ENCODE results near the gene DYNC1LI1. TPM values are rescaled to one million over a fixed set of nuclear protein-coding genes. Genes with fewer than 3 reads are reported as not detected.

Gene DYNC1LI1
- total and polyA plus RNA-seq, 9 of the 15 experiments (the other 6 are each of a cell fraction or from before 2014, with no cell fraction given): 21.0 to 85.4 (median 61.3) TPM

DNA sequence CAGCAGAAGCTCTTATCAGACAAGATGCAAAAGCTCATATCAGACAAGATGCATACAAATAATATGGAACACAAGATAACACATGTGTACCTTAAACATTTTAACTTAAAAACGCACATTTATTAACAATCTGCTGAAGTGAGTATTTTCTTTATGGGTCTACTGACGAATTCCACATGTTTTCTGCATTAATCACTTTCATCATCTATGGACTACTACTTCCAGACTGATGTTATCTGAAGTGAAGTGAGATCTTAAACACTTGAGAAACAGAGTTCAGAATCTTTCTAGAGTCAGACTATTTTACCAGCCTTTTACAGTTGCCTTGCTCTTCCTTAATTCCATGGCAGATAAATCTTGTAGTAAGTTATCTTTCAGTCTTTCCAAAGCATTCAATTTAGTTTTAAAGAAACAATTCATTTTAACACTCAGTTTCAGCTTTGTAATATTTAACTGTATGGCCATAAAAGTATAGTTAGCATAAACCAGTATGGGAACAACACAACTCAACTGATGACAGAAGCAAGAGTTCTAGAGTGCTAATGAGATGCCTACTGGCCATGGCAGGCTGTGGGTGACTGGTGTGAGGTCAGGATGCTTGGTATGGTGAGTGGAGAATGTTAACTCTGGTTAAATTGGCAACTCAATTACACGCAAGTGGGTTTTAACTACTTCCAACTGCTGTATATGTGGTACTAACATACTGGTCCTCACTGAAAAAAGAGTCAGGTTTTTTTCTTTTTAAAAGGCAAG lies 77.8 kb downstream of the DYNC1LI1 start (continued):
- TF ChIP-seq, protein P1, sequence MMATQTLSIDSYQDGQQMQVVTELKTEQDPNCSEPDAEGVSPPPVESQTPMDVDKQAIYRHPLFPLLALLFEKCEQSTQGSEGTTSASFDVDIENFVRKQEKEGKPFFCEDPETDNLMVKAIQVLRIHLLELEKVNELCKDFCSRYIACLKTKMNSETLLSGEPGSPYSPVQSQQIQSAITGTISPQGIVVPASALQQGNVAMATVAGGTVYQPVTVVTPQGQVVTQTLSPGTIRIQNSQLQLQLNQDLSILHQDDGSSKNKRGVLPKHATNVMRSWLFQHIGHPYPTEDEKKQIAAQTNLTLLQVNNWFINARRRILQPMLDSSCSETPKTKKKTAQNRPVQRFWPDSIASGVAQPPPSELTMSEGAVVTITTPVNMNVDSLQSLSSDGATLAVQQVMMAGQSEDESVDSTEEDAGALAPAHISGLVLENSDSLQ (IDR thresholded peaks at IDR 0.05): no peak
- TF ChIP-seq KDM2B (CRISPR knock-in tag; IDR thresholded peaks at IDR 0.05) (no peak), STAT5A (IDR thresholded peaks at IDR 0.05; ENCODE audit: borderline replicate concordance, low read length) (no peak), FOXM1 (IDR thresholded peaks at IDR 0.05; ENCODE audit: low read depth) (no peak), FOXM1 (CRISPR knock-in tag; IDR thresholded peaks at IDR 0.05; ENCODE audit: low read depth) (no peak), PTTG1 (tag; IDR thresholded peaks at IDR 0.05; ENCODE audit: low read depth) (no peak), ZKSCAN3 (CRISPR knock-in tag; IDR thresholded peaks at IDR 0.05) (no peak)
- TF ChIP-seq, protein P2, sequence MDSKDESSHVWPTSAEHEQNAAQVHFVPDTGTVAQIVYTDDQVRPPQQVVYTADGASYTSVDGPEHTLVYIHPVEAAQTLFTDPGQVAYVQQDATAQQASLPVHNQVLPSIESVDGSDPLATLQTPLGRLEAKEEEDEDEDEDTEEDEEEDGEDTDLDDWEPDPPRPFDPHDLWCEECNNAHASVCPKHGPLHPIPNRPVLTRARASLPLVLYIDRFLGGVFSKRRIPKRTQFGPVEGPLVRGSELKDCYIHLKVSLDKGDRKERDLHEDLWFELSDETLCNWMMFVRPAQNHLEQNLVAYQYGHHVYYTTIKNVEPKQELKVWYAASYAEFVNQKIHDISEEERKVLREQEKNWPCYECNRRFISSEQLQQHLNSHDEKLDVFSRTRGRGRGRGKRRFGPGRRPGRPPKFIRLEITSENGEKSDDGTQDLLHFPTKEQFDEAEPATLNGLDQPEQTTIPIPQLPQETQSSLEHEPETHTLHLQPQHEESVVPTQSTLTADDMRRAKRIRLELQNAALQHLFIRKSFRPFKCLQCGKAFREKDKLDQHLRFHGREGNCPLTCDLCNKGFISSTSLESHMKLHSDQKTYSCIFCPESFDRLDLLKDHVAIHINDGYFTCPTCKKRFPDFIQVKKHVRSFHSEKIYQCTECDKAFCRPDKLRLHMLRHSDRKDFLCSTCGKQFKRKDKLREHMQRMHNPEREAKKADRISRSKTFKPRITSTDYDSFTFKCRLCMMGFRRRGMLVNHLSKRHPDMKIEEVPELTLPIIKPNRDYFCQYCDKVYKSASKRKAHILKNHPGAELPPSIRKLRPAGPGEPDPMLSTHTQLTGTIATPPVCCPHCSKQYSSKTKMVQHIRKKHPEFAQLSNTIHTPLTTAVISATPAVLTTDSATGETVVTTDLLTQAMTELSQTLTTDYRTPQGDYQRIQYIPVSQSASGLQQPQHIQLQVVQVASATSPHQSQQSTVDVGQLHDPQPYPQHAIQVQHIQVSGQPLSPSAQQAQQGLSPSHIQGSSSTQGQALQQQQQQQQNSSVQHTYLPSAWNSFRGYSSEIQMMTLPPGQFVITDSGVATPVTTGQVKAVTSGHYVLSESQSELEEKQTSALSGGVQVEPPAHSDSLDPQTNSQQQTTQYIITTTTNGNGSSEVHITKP (IDR thresholded peaks at IDR 0.05; ENCODE audit: partially characterized antibody): no peak

Data from K562 (cell line).